Ramos (cell line): Measurements from ENCODE around the gene SDHC.
"Not testable (repeated sequence)": the region's sequence is repeated elsewhere in the genome, so short reads cannot be mapped to it uniquely, and the experiment has no call there.

Source experiments
- in situ Hi-C: fragments of 300-500 bp; cut with MboI; formaldehyde crosslinking; loops from one replicate; pipeline ENCODE4 v1.14.3; 2022; ENCODE audit warnings: low sequenced_read_pairs; ENCODE audit not compliant: unreplicated experiment

Gene SDHC

DNA sequence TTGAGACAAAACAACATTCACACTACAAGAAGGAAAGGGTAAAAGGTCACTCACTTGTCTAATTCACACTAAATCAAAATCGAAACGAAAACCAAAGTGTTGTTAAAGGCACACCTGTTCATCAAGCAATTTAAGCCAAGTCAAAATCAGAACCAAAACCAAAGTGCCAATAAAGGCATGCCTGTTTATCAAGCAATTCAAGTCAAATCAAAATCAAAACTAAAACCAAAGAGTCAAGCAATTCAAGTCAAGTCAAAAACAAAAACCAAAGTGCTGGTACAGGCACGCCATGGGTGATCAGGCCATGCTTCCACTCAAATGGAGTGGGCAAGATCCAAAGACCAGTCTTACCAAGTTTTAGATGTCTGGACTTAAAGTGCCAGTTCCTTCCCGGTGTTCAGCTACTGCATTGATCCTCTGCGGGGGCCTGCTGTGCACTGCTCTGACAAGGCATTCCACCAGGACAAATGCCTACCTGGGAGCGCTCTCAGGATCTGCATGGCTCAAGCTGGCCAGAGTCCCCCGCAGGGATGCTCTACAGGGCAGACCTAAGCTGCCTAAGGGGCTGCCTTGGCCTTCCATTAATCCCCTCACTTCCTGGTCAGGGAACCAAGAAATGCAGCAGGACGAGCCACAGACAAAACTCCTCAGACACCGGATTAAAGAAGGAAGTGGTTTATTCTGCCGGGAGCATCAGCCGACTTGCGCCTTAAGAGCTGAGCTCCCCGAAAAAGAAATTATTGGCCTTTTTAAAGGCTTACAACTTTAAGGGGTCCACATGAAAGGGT is 95.9 kb downstream of the SDHC start:
- in situ Hi-C loops = not testable (repeated sequence)

DNA sequence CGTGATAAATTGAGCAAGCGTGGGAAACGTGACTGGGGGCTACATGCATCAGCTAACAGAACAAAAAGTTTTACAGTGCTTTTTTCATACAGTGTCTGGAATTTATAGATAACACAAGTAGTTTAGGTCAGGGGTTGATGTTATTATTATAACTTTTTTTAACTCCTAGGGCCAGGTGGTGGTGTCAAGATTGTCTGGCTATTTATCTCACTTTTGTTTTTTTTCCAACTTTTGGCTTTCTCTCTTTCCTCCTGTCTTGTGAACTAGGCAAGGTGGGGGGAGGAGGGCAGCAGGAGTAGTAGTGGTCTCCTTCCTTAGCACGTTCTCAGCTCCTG is 96.4 kb downstream of the SDHC start:
- in situ Hi-C loops = not testable (repeated sequence)
